GM19455 (cell line): Measurements from ENCODE around the gene C5.
"Not testable (repeated sequence)": the region's sequence is repeated elsewhere in the genome, so short reads cannot be mapped to it uniquely, and the experiment has no call there.

Experiments
- ATAC-seq: cut with Tn5 transposase; IDR thresholded peaks from one replicate; pipeline ENCODE4 v1.9.1; 2021; ENCODE audit not compliant: unreplicated experiment

The C5 gene

DNA sequence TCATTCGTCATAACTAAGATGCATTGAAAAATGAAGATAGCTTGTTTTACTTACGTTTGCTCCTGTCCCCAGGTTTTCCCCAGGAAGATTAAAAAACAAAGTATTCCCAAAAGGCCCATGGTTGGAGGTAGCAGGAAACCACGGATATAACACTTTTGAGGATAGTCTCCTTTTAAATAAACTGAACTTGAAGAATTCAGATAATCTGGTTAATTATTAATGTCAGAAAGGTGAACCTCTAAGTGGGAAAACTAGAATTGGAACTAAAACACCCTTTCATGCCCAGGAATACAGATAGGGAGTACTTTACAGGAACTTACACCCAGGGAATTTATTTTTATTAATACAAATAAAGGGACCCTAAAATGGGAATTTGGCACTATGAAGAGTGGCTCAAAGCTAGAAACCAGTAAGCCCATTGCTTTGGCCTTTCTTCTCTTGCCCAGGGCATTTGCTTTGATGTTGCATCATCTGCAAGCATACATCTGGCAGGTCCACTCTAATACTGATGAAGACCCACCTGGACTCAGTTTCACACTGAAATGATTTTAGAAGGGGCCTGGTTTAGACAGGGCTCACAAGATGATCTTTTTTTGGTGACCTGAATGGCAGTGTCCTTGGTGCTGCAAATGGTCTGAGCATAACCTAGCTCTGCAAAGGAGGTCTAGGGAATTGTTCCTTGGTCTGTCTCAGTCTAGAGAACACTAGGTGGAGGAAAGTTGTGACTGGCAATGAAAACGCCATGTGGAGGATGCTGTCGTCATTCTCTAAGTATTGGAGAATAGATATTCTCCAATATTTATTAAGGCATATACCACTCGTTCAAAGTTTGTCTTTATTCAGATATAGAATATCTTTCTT lies at the start of gene C5:
TSS of gene C5 (minus strand) at position 148 of the 861 bp plus-strand sequence. CDS start at position 119, 29 bp downstream.
- ATAC-seq = no peak

DNA sequence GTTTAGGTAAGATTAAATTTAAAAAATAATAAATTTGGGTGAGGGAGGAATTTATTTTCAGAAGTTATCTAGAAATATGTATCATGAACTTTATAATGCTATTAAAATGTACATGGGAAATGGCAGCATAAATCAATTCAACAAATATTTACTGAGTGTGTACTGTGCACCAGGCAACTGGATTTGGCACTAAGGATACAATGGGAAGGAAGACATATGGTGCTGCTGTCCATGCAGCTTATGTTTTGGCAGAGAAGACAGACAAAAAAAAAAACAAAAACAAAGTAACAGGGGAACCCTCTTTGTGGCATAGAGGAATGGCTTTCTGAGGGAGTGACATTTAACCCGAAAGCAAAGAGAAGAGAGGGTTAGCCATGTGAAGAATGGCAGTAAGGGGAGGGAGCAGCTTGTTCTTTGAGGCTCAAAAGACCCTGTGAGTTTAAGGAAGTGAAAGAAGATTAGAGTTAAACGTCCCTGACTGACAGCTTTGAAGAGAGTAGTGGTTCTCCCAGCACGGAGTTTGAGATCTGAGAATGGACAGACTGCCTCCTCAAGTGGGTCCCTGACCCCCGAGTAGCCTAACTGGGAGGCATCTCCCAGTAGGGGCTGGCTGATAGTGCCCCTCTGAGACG lies 48.6 kb upstream of the C5 start:
- ATAC-seq = no peak

DNA sequence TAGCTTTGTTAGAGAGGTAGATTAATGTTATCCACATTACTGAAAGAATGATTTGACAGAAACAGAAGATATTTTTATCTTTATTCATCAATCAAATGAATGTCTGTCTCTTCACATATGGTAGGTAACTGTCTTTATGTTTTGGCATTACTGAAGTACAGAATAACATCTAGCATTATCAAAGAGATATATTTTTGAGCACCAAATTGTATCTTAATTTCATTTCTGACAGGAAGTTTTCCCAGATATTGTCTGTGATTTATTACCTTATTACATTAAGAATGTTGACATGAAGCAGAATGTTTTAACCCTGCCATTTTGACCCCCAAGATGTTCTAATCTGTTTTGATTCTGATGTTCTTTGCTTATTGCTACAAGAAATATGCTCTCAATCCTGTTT lies 45.0 kb upstream of the C5 start:
- no peak for ATAC-seq

- ATAC-seq = not testable (repeated sequence)
These were observed 40.7 kb upstream of the C5 start for GRCh38 chr9:121090743-121091142.

GRCh38 chr9:121088576-121088975 lies 38.5 kb upstream of the C5 start:
- no peak for ATAC-seq

- no peak for ATAC-seq
These were observed 35.6 kb upstream of the C5 start for GRCh38 chr9:121085661-121086060.

DNA sequence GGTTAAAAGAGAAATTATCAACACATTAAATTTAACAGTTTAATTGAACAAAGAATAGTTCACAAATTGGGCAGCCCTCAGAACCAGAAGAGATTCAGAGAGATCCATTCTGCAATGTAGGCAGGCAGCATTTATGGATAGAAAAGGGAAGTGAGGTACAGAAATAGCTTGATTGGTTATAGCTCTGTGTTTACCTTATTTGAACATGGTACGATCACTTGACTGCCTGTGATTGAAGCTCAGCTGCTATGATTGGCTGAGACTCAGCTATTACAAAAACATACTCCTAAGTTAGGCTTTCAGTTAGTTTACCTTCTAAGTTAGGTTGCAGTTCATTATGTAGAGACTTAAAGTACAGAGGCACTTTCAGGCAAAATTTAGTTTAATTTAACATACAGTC lies 32.0 kb upstream of the C5 start:
- no peak for ATAC-seq

DNA sequence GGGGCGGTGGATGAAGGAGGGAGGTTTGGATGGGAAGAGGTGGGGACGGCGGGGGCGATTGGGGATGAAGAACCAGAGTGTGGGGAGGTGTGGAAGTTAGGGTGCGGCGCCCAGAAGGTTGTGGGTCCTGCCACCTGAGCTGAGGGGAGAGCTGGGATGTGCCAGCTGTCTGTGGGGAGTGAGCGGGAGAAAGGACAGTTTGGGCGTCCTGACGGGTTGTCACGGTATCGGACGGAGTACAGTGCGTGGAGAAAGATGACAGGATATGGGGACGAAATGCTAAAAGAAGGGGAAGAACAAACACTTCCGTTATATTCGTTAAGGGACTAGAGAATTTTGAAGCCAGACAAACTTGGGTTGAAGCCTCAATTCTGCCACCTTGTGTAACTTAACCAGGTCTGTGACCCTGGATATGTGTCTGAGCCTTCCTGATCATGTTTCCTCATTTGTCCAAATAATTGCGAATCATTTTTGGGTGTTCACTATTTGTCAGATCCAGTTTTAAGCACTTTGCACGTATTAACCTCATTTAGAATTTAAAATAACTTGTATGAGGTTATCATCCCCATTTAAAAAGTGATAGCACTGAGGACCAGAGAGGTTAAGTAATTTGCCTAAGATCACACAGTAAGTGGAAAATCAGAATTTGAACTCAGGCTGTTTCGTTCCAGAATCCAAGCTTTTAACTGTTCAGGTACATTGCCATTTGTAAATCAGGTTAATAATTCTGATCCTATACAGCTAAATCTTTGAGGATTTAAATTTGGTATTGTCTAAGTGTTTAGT lies 25.4 kb upstream of the C5 start:
- peak; percentile 2 for ATAC-seq

DNA sequence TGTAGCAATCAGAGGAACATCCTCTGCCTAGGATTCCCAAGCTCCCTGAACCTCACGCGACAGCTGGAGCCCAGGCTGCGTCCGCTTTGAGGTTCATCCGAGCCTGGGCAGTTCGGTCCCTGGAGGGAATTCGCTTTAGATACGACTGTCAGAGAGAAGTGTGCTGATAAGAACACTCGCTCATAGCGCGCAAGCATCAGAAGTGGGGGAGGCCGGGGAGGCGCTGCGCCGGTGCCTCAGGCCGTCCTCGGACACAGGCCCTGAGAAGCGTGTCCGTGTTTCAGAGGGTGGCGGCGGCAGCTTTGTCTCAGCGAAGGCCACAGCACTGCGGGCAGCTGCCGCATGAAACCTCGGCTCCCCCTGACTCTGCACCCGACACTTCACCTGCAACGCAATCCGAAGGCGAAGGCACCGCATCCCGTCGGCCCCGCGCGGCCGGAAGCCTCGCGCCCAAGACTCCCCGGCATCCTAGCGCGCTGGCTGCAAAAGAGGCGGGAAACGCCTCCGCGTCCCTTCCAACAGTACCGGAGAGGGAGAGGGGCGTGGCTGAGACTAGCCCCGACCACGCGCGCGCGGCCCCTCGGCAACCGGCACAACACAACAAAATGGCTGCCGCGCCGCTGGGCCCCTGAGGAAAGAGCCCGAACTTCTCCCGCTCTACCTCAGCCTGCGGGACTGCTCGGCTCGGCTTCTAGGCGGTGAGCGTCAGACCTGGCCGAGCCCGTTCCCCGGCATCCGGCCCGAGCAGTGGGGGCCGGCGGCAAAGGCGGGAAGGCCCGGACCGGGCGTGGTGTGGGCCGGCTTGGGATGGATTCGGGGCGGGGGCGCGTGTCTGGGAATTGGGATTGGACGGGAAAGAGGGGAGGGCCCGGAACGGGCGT lies 24.5 kb upstream of the C5 start, which contains the start of gene CNTRL:
TSS of gene CNTRL (plus strand) at position 586 of the 881 bp plus-strand sequence. CDS start 13,372 bp downstream, outside the sequence.
- peak; percentile 73 for ATAC-seq

- ATAC-seq = no peak
These were observed 23.0 kb upstream of the C5 start for GRCh38 chr9:121073038-121073437.

DNA sequence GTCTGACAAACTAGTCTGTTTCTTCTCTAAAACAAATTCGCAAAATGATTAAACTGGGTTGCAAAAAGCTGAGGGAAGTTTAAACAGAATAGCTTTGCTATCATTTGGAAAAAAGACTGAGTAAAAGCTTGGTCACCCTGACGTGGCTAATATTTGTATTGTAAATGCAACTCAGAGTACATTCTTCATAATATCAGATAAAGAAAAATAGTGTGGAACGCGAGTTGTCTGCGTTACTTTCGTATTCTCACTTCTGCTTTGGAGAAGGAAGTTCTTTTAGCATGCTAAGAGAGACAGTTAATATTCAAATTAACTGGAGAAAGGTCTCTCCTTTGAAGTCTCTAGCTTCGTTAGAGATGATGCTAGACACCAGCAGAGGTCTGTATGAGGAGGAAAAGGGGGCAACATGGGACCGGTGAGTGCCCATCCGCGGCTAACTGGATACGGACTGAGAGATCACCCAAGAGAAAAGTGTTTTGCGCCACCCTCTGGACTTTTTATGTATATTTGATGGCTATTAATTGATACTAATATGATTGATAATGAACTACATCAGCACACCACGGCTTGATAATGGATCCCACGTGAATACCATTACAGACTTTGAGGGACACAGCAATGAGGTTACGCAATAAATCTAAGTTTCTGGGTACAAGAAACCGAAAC lies 21.8 kb upstream of the C5 start:
- peak; percentile 37 for ATAC-seq

GRCh38 chr9:121071370-121071755 lies 21.3 kb upstream of the C5 start:
- ATAC-seq = peak; percentile 15

DNA sequence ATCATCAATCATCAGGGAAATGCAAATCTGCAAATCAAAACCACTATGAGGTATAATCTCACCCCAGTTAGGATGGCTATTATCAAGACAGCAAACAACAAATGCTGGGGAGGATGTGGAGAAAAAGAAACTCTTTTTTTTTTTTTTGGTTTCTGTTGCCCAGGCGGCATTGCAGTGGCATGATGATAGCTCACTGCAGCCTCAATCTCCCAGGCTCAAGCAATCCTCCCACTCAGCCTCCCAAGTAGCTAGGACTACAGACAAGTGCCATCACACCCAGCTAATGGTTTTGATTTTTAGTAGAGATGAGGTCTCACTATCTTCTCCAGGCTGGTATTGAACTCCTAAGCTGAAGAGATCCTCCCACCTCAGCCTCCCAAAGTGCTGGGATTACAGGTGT lies 19.3 kb upstream of the C5 start:
- no peak for ATAC-seq

DNA sequence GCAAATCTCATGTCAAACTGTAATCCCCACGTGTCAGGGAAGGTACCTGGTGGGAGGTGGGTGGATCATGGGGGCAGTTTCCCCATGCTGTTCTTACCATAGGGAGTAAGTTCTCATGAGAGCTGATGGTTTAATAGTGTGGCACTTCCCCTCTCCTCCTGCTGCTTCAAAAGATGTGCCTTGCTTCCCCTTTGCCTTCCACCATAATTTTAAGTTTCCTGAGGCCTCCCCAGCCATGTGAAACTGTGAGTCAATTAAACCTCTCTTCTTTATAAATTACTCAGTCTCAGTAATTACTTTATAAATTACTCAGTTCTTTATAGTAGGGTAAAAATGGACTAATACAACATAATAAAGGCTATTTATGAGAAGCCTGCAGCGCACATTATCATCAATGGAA lies 17.6 kb upstream of the C5 start:
- ATAC-seq = no peak

DNA sequence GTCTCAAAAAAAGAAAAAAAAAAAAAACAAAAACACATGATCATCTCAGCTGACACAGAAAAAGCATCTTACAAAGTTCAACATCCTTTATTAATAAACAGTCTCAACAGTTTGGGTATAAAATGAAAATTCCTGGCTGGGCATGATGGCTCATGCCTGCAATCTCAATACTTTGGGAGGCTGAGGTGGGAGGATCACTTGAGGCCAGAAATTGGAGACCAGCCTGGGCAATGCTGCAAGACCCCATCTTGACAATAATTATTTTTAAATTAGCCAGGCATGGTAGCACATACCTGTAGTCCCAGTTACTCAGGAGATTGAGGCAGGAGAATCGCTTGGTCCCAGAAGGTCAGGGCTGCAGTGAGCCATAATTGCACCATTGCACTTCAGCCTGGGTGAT lies 16.8 kb upstream of the C5 start:
- ATAC-seq = no peak

DNA sequence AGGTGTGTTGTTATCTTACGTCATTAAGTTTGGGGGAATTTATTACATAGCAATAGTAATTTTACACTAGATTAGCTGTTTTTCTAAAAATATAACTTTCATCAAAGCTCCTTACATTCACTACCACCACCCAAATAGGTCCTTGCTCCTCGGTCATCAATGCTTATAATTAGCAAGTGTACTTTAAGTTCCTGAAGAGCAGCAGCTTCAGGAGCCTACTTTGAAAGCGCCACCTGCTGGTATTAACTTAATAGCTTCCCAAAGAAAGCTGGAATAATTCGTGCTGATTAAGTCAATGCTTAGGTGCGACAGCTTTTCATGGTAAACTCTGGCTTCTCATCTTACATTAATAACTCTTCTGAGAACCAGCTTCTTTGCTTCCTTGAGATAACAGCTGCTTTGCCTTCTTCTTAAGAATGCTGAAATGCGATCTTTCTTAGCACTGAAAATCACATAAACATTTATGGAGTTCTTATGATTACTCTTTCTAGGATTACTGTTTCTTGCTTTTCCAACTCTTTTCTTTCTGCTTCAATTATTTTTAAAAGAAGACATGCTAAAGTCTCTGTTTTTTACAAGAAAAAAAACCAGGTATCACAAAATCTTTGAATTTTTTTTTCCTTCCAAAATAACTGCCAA lies 10.0 kb upstream of the C5 start:
- ATAC-seq = no peak

DNA sequence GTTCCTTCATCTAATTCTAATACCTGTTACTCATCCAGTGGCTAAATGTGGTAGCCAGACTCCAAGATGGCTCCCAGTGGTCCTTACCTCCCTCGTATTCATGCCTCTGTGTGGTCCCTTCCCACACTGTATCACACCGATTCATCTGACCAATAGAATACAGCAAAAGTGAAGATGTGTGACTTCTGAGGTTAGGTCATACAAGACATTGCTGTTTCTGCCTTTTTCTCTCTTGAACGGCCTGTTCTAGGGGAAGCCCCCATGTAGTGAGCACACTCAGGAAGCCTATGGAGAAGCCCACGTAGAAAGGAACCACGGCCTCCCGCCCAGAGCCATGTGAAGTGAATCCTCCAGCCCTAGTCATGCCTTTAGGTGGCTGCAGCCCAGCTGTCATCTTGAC lies 9.4 kb upstream of the C5 start:
- ATAC-seq = no peak

DNA sequence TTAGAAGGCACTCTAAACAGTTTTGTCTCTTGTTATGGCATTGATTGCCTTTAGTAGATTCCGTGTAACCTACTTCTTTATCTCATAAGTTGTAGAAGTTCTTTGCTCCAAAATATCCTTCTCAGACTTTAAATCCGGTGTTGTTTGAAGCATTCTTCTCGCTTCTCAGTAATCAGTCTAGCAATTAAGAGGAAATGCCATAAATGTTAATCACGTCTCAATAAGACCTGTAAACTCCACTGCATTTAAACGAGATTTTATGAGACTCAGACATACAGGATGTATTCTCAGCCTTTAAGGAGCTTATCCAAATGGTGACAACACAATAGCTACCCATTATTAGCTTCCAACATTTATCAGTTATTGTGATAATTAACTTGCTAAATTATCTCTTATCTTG lies 7.7 kb upstream of the C5 start:
- no peak for ATAC-seq

GRCh38 chr9:121055642-121056143 lies 5.6 kb upstream of the C5 start:
- no peak for ATAC-seq
